ENCODE data around the gene SH3PXD2A.
"Not testable (repeated sequence)": the region's sequence is repeated elsewhere in the genome, so short reads cannot be mapped to it uniquely, and the experiment has no call there.

DNA sequence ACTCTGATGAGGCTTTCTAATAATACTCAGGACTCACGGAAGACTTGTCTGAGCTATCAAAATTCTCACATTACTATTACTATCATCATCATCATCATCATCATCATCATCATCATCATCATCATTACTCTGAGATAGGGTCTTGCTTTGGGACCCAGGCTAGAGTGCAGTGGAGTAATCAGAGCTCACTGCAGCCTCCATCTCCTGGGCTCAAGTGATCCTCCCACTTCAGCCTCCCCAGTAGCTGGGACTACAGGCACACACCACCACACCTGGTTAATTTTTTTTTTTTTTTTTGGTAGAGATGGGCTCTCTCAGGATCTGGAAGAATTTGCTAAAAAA is 249.3 kb downstream of the SH3PXD2A start:
- TF ChIP-seq, protein P1, sequence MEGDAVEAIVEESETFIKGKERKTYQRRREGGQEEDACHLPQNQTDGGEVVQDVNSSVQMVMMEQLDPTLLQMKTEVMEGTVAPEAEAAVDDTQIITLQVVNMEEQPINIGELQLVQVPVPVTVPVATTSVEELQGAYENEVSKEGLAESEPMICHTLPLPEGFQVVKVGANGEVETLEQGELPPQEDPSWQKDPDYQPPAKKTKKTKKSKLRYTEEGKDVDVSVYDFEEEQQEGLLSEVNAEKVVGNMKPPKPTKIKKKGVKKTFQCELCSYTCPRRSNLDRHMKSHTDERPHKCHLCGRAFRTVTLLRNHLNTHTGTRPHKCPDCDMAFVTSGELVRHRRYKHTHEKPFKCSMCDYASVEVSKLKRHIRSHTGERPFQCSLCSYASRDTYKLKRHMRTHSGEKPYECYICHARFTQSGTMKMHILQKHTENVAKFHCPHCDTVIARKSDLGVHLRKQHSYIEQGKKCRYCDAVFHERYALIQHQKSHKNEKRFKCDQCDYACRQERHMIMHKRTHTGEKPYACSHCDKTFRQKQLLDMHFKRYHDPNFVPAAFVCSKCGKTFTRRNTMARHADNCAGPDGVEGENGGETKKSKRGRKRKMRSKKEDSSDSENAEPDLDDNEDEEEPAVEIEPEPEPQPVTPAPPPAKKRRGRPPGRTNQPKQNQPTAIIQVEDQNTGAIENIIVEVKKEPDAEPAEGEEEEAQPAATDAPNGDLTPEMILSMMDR (IDR thresholded peaks at IDR 0.05): not testable (repeated sequence)
- not testable (repeated sequence) for TF ChIP-seq POLR2AphosphoS5 (IDR thresholded peaks at IDR 0.05; ENCODE audit: insufficient read depth in 1 of 2, low read depth in 1 of 2)
